Spleen (tissue), 11 donors: ENCODE measurements around the gene BYSL. TPM values are rescaled to one million over a fixed set of nuclear protein-coding genes. Genes with fewer than 3 reads are reported as not detected.

Source experiments
- DNase-seq: peaks from one replicate; pipeline ENCODE4 v3.0.0-alpha.2; 2020
- H3K27ac ChIP-seq, 8 donors: fragments of 200-600 bp; sonication (generic) in 7 of 8; 1 replicate in 4 of 8; 2 replicates in 4 of 8; pipeline versions ENCODE4 v1.5.0 to v1.8.0; 2016 to 2021; ENCODE audit warnings: inconsistent platforms in 4 of 8, mild to moderate bottlenecking in 4 of 8, moderate library complexity in 1 of 8
- H3K27me3 ChIP-seq, 7 donors: fragments of 200-600 bp; sonication (generic) in 6 of 7; replicated peaks in 1 of 7; 1 replicate in 4 of 7; 2 replicates in 3 of 7; pipeline versions ENCODE4 v1.5.0 to v1.8.0; 2016 to 2021; ENCODE audit warnings: inconsistent platforms in 3 of 7, mild to moderate bottlenecking in 1 of 7
- H3K36me3 ChIP-seq, 6 donors: fragments of 200-600 bp; sonication (generic) in 5 of 6; 1 replicate in 4 of 6; 2 replicates in 2 of 6; pipeline versions ENCODE4 v1.5.0 to v1.8.0; 2016 to 2021; ENCODE audit warnings: inconsistent platforms in 2 of 6
- H3K4me1 ChIP-seq, 6 donors: fragments of 200-600 bp; sonication (generic) in 5 of 6; 1 replicate in 3 of 6; 2 replicates in 3 of 6; pipeline versions ENCODE4 v1.5.0 to v1.8.0; 2016 to 2021; ENCODE audit warnings: inconsistent platforms in 3 of 6
- H3K4me3 ChIP-seq, 8 donors: fragments of 200-600 bp; sonication (generic) in 7 of 8; 1 replicate in 4 of 8; 2 replicates in 4 of 8; pipeline versions ENCODE4 v1.5.0 to v1.8.0; 2016 to 2021; ENCODE audit warnings: inconsistent platforms in 4 of 8, mild to moderate bottlenecking in 4 of 8, moderate library complexity in 2 of 8
- H3K9me3 ChIP-seq, 8 donors: fragments of 200-600 bp; sonication (generic) in 7 of 8; 1 replicate in 4 of 8; 2 replicates in 4 of 8; pipeline versions ENCODE4 v1.5.0 to v1.8.0; 2016 to 2021; ENCODE audit warnings: inconsistent platforms in 4 of 8
- POLR2A ChIP-seq, 3 donors: fragments of 450-650 bp; IDR thresholded peaks; one replicate each; pipeline ENCODE4 v1.5.1; 2017; ENCODE audit warnings: antibody characterized with exemption in 3 of 3, mild to moderate bottlenecking in 1 of 3
- POLR2AphosphoS5 ChIP-seq, 3 donors: sonication (generic); formaldehyde crosslinking; IDR thresholded peaks; one replicate each; pipeline ENCODE4 v1.5.1; 2017; ENCODE audit warnings: antibody characterized with exemption in 3 of 3
- WGBS, 5 donors: extraction: QIAGEN DNeasy Blood & Tissue Kit in 3 of 5; methylation state at CpG; one replicate each; pipeline versions ENCODE4 v1.1.5 to v1.1.7; 2013 to 2018; 5-methylcytosine and 5-hydroxymethylcytosine counted together
- intact Hi-C: fragments of 100-400 bp; cut with DNase I; formaldehyde crosslinking; loops from one replicate; pipeline ENCODE4 v1.15.0; 2023; ENCODE audit warnings: low total_unique reads
- polyA plus RNA-seq, 3 donors: library from polyadenylated mRNA; stranded (reverse); fragments of 200-250 nt; gene quantifications; one replicate each; pipeline ENCODE4 v1.2.1, GENCODE V29; 2013
- total RNA-seq, 7 donors: library from RNA; depleted of rRNA in 3 of 7; stranded (reverse); fragments of >200 nt in 3 of 7; fragmentation: NEBNext Ultra II Directional in 4 of 7; extraction: Animal tissue kit (Norgen Biotek cat#: 25700) in 4 of 7; gene quantifications; one replicate each; pipeline versions ENCODE4 v1.1.0 to v1.2.1, GENCODE V29; 2016 to 2021
- TF ChIP-seq, protein P1 (sequence below), 11 experiments: fragments of 200-600 bp in 7 of 11; fragments of 450-650 bp in 4 of 11; sonication (generic) in 4 of 11; IDR thresholded peaks in 8 of 11; conservative IDR thresholded peaks in 3 of 11; 1 replicate in 7 of 11; 2 replicates in 4 of 11; pipeline versions ENCODE4 v1.4.0 to v1.8.0; 2016 to 2021; ENCODE audit warnings: antibody characterized with exemption in 11 of 11, inconsistent platforms in 4 of 11, mild to moderate bottlenecking in 1 of 11
- donor health status: healthy with polysubstance abuse.
- donor health status: DM: no; HTN: no; CAD: no; lungs with moderate emphysema.
- donor health status: DM: no; HTN: no; CAD: no.
- donor health status: Bipolar disorder and iron deficiency.
- donor health status: healthy.
- donor health status: DM: no; HTN: no; CAD: no.
- donor health status: DM: yes; HTN: yes; CAD: no.

BYSL gene
- total and polyA plus RNA-seq, 10 donors, result 5.9 to 19.7 (median 10.4) TPM

GRCh38 chr6:41922154-41922553 lies 855 bp downstream of the BYSL start:
- intact Hi-C loops, result no loop called here
- peak overlapping the region in 4 of 8 donors; percentile 94 to 98 (median 97) for H3K27ac ChIP-seq
- WGBS, 5 donors, result 4 to 6% (median 4%) methylated on average over 7 of the region's 7 CpGs

DNA sequence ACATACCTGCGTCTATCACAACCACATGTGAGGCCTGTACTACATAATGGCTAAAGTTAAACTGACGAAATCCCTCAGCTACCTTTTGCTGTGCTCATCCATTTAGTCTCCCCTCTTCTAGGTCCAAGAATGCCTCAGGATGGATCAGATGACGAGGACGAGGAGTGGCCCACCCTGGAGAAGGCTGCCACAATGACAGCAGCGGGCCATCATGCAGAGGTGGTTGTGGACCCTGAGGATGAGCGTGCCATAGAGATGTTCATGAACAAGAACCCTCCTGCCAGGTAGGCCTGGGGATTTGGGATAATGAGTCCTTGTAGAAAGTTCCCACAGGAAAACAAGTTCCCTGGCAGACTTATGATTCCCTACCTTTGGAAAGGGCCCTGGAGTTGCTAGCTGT lies 6.0 kb downstream of the BYSL start:
- Histone ChIP-seq H3K36me3 (peaks cover 0 to 80% (median 56%) of the 10 kb centered on the region in 6 donors), H3K9me3 (no peaks in the 10 kb centered on the region), H3K4me3 (no peak overlapping the region), H3K27ac (no peak overlapping the region), H3K27me3 (no peaks in the 10 kb centered on the region), H3K4me1 (peaks cover 11 to 64% (median 21%) of the 10 kb centered on the region in 6 donors)
- no peak for TF ChIP-seq POLR2A (IDR thresholded peaks at IDR 0.05)
- TF ChIP-seq POLR2AphosphoS5 (IDR thresholded peaks at IDR 0.05), result peak in 2 of 3 donors; percentile 35 to 65
- TF ChIP-seq, protein P1, sequence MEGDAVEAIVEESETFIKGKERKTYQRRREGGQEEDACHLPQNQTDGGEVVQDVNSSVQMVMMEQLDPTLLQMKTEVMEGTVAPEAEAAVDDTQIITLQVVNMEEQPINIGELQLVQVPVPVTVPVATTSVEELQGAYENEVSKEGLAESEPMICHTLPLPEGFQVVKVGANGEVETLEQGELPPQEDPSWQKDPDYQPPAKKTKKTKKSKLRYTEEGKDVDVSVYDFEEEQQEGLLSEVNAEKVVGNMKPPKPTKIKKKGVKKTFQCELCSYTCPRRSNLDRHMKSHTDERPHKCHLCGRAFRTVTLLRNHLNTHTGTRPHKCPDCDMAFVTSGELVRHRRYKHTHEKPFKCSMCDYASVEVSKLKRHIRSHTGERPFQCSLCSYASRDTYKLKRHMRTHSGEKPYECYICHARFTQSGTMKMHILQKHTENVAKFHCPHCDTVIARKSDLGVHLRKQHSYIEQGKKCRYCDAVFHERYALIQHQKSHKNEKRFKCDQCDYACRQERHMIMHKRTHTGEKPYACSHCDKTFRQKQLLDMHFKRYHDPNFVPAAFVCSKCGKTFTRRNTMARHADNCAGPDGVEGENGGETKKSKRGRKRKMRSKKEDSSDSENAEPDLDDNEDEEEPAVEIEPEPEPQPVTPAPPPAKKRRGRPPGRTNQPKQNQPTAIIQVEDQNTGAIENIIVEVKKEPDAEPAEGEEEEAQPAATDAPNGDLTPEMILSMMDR (IDR thresholded peaks at IDR 0.05 in 8 of 11, conservative IDR thresholded peaks at IDR 0.05 in 3 of 11), result no peak
- WGBS, 5 donors, result 86 to 96% (median 93%) methylated on average over 6 of the region's 6 CpGs
- intact Hi-C loops, result no loop called here
- DNase-seq, result no peak

More at GRCh38 chr6:41922154-41922553, 855 bp downstream of the BYSL start:
- peak overlapping the region; percentile 60 to 89 (median 81) for H3K4me3 ChIP-seq
- TF ChIP-seq, protein P1 (IDR thresholded peaks at IDR 0.05 in 8 of 11, conservative IDR thresholded peaks at IDR 0.05 in 3 of 11), result no peak
- no peak for TF ChIP-seq POLR2AphosphoS5 (IDR thresholded peaks at IDR 0.05)
- no peak for TF ChIP-seq POLR2A (IDR thresholded peaks at IDR 0.05)
- H3K4me1 ChIP-seq, result peaks cover 25 to 83% (median 49%) of the 10 kb centered on the region in 6 donors
- H3K36me3 ChIP-seq, result peaks cover 0 to 31% (median 6%) of the 10 kb centered on the region in 6 donors
- H3K27me3 ChIP-seq, result no peaks in the 10 kb centered on the region
- H3K9me3 ChIP-seq, result no peaks in the 10 kb centered on the region
- no peak for DNase-seq

- TF ChIP-seq, protein P1 (IDR thresholded peaks at IDR 0.05 in 8 of 11, conservative IDR thresholded peaks at IDR 0.05 in 3 of 11), result no peak
- peak in 2 of 3 donors; percentile 29 to 63 for TF ChIP-seq POLR2AphosphoS5 (IDR thresholded peaks at IDR 0.05)
- intact Hi-C loops, result no loop called here
- DNase-seq, result no peak
- Histone ChIP-seq H3K9me3 (no peaks in the 10 kb centered on the region), H3K4me3 (no peak overlapping the region), H3K36me3 (peaks cover 0 to 93% (median 82%) of the 10 kb centered on the region in 6 donors), H3K27ac (peak overlapping the region in 2 of 8 donors; percentile 14 to 17), H3K27me3 (no peaks in the 10 kb centered on the region), H3K4me1 (peaks cover 2 to 52% (median 9%) of the 10 kb centered on the region in 6 donors)
- 66 to 93% (median 83%) methylated on average over 6 of the region's 6 CpGs for WGBS, 5 donors
Observed at GRCh38 chr6:41929924-41930323, 8.6 kb downstream of the BYSL start.

DNA sequence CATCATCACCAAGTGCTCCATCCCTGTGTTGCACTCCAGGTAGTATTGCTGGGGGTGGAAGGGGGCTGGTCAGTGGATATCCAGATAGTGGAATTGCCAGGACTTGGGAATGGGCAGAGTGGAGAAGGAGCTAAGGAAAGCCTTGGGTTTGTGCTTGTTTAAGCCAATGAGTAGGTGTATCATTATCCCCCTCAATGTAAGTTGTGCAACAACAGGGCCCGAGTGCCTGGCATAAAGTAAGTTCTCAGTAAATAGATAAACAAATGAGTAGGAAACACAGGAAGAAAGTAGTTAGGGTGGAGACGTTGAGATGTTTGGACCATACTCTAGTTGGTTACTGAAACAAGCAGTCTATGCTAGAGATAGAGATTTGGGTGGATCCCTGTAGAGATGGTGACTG lies 10.5 kb downstream of the BYSL start:
- Histone ChIP-seq H3K4me1 (peaks cover 20 to 59% (median 27%) of the 10 kb centered on the region in 6 donors), H3K27me3 (no peaks in the 10 kb centered on the region), H3K4me3 (no peak overlapping the region), H3K27ac (peak overlapping the region in 1 of 8 donors; percentile 24), H3K9me3 (no peaks in the 10 kb centered on the region), H3K36me3 (peaks cover 0 to 100% (median 96%) of the 10 kb centered on the region in 6 donors)
- intact Hi-C loops, result no loop called here
- TF ChIP-seq, protein P1 (IDR thresholded peaks at IDR 0.05 in 8 of 11, conservative IDR thresholded peaks at IDR 0.05 in 3 of 11), result no peak
- TF ChIP-seq POLR2A (IDR thresholded peaks at IDR 0.05) (no peak), POLR2AphosphoS5 (IDR thresholded peaks at IDR 0.05) (no peak)
- WGBS, 5 donors, result 48 to 76% (median 57%) methylated on average over 2 of the region's 2 CpGs
- no peak for DNase-seq
